Stimulated activated naive CD8-positive, alpha-beta T cell treated with anti-CD3 and anti-CD28 coated beads, Interleukin-15, amount 100 ng/mL, for 72 hours (primary cell): Measurements from ENCODE around the gene UNC5B.

Experiments
- ATAC-seq: fragments of 150-1000 bp; cut with Tn5 transposase; 2 replicates; pipeline ENCODE4 v1.10.0; 2021; ENCODE audit warnings: mild to moderate bottlenecking, moderate library complexity
- DNase-seq, 2 donors: peaks; one replicate each; pipeline ENCODE4 v3.0.0; 2021 to 2022
- H3K27ac Mint-ChIP-seq, 2 donors: one replicate each; pipeline ENCODE4 v1.8.0; 2022; ENCODE audit warnings: mild to moderate bottlenecking in 2 of 2, mixed read lengths in 2 of 2, moderate library complexity in 2 of 2
- H3K27me3 Mint-ChIP-seq: one replicate; pipeline ENCODE4 v1.8.0; 2022; ENCODE audit warnings: mixed read lengths
- H3K4me1 Mint-ChIP-seq: one replicate; pipeline ENCODE4 v1.8.0; 2022; ENCODE audit warnings: mild to moderate bottlenecking, mixed read lengths
- H3K4me3 Mint-ChIP-seq, 2 donors: one replicate each; pipeline ENCODE4 v1.8.0; 2022; ENCODE audit warnings: mild to moderate bottlenecking in 2 of 2, mixed read lengths in 2 of 2, moderate library complexity in 1 of 2
- H3K9me3 Mint-ChIP-seq, 2 donors: one replicate each; pipeline ENCODE4 v1.8.0; 2022; ENCODE audit warnings: mixed read lengths in 2 of 2

UNC5B gene

GRCh38 chr10:71259815-71260501, 47.6 kb downstream of the UNC5B start:
- ATAC-seq (no peak), DNase-seq (no peak)
- peaks cover 15% of the 10 kb centered on the region for H3K27me3 Mint-ChIP-seq

GRCh38 chr10:71260622-71261325, 48.4 kb downstream of the UNC5B start:
- Mint-ChIP-seq H3K9me3 (no peaks in the 10 kb centered on the region), H3K27me3 (peaks cover 15% of the 10 kb centered on the region), H3K27ac (peak overlapping the region in 1 of 2 donors; percentile 24), H3K4me3 (no peak overlapping the region), H3K4me1 (no peaks in the 10 kb centered on the region)
- ATAC-seq (no peak), DNase-seq (no peak)

More at GRCh38 chr10:71259815-71260501, 47.6 kb downstream of the UNC5B start:
- Mint-ChIP-seq H3K4me1 (no peaks in the 10 kb centered on the region), H3K9me3 (no peaks in the 10 kb centered on the region), H3K27ac (no peak overlapping the region), H3K4me3 (no peak overlapping the region)

GRCh38 chr10:71262027-71262426, 49.7 kb downstream of the UNC5B start:
- Mint-ChIP-seq H3K27ac (no peak overlapping the region), H3K4me1 (no peaks in the 10 kb centered on the region), H3K4me3 (no peak overlapping the region), H3K9me3 (no peaks in the 10 kb centered on the region), H3K27me3 (peaks cover 5% of the 10 kb centered on the region)
- no peak for ATAC-seq
- DNase-seq, result no peak

- ATAC-seq, result no peak
Measured at GRCh38 chr10:71262817-71263216, 50.4 kb downstream of the UNC5B start.

GRCh38 chr10:71263376-71263775, 51.0 kb downstream of the UNC5B start:
- Mint-ChIP-seq H3K9me3 (no peaks in the 10 kb centered on the region), H3K4me3 (no peak overlapping the region), H3K27ac (peak overlapping the region in 1 of 2 donors; percentile 88), H3K4me1 (no peaks in the 10 kb centered on the region), H3K27me3 (no peaks in the 10 kb centered on the region)
- DNase-seq, result no peak
- no peak for ATAC-seq

More at GRCh38 chr10:71262817-71263216, 50.4 kb downstream of the UNC5B start:
- H3K9me3 Mint-ChIP-seq, result no peaks in the 10 kb centered on the region
- no peaks in the 10 kb centered on the region for H3K4me1 Mint-ChIP-seq
- no peak overlapping the region for H3K4me3 Mint-ChIP-seq
- H3K27ac Mint-ChIP-seq, result no peak overlapping the region
- no peak for DNase-seq
- H3K27me3 Mint-ChIP-seq, result no peaks in the 10 kb centered on the region

GRCh38 chr10:71264345-71265200, 52.2 kb downstream of the UNC5B start:
- Mint-ChIP-seq H3K9me3 (no peaks in the 10 kb centered on the region), H3K4me3 (no peak overlapping the region), H3K4me1 (no peaks in the 10 kb centered on the region), H3K27me3 (peaks cover 4% of the 10 kb centered on the region), H3K27ac (no peak overlapping the region)
- no peak for DNase-seq
- ATAC-seq, result no peak

- no peak for ATAC-seq
- Mint-ChIP-seq H3K4me1 (no peaks in the 10 kb centered on the region), H3K27me3 (peaks cover 7% of the 10 kb centered on the region), H3K9me3 (no peaks in the 10 kb centered on the region), H3K4me3 (no peak overlapping the region), H3K27ac (no peak overlapping the region)
- DNase-seq, result no peak
Measured at GRCh38 chr10:71265201-71265575, 52.8 kb downstream of the UNC5B start.

GRCh38 chr10:71265618-71266146, 53.3 kb downstream of the UNC5B start:
- ATAC-seq (no peak), DNase-seq (no peak)
- Mint-ChIP-seq H3K9me3 (no peaks in the 10 kb centered on the region), H3K27ac (no peak overlapping the region), H3K4me1 (no peaks in the 10 kb centered on the region), H3K4me3 (no peak overlapping the region), H3K27me3 (peaks cover 7% of the 10 kb centered on the region)

- no peak for DNase-seq
- H3K27ac Mint-ChIP-seq, result peak overlapping the region in 1 of 2 donors; percentile 37
- no peaks in the 10 kb centered on the region for H3K4me1 Mint-ChIP-seq
- H3K9me3 Mint-ChIP-seq, result no peaks in the 10 kb centered on the region
- peaks cover 7% of the 10 kb centered on the region for H3K27me3 Mint-ChIP-seq
- no peak overlapping the region for H3K4me3 Mint-ChIP-seq
- no peak for ATAC-seq
Measured at GRCh38 chr10:71266147-71266917, 54.0 kb downstream of the UNC5B start.

GRCh38 chr10:71266918-71267442, 54.6 kb downstream of the UNC5B start:
- ATAC-seq (no peak), DNase-seq (no peak)
- peaks cover 7% of the 10 kb centered on the region for H3K27me3 Mint-ChIP-seq
- H3K9me3 Mint-ChIP-seq, result no peaks in the 10 kb centered on the region
- no peak overlapping the region for H3K27ac Mint-ChIP-seq
- H3K4me1 Mint-ChIP-seq, result no peaks in the 10 kb centered on the region
- H3K4me3 Mint-ChIP-seq, result no peak overlapping the region

- Mint-ChIP-seq H3K4me1 (no peaks in the 10 kb centered on the region), H3K27me3 (peaks cover 7% of the 10 kb centered on the region), H3K4me3 (no peak overlapping the region), H3K9me3 (no peaks in the 10 kb centered on the region), H3K27ac (peak overlapping the region in 1 of 2 donors; percentile 91)
- ATAC-seq (no peak), DNase-seq (no peak)
Measured at GRCh38 chr10:71267508-71268240, 55.3 kb downstream of the UNC5B start.

- Mint-ChIP-seq H3K4me1 (no peaks in the 10 kb centered on the region), H3K27me3 (peaks cover 7% of the 10 kb centered on the region), H3K27ac (peak overlapping the region in 1 of 2 donors; percentile 91), H3K9me3 (no peaks in the 10 kb centered on the region), H3K4me3 (no peak overlapping the region)
- ATAC-seq (no peak), DNase-seq (no peak)
Measured at GRCh38 chr10:71268247-71268691, 55.9 kb downstream of the UNC5B start.

GRCh38 chr10:71268758-71269157, 56.4 kb downstream of the UNC5B start:
- no peaks in the 10 kb centered on the region for H3K4me1 Mint-ChIP-seq
- no peak overlapping the region for H3K27ac Mint-ChIP-seq
- peaks cover 7% of the 10 kb centered on the region for H3K27me3 Mint-ChIP-seq
- no peak for ATAC-seq
- H3K9me3 Mint-ChIP-seq, result no peaks in the 10 kb centered on the region
- H3K4me3 Mint-ChIP-seq, result no peak overlapping the region
- DNase-seq, result no peak
